Measurements from ENCODE around the gene MAPKAPK5.

- TF ChIP-seq CTCF (IDR thresholded peaks at IDR 0.05; ENCODE audit: low read length) (no peak), EZH2 (IDR thresholded peaks at IDR 0.05; ENCODE audit: borderline replicate concordance, low read length) (no peak)
These were observed 63.5 kb downstream of the MAPKAPK5 start for GRCh38 chr12:111905502-111905901.
